VCaP (cell line): ENCODE results near the gene SACM1L.

Experiments
- H3K27ac ChIP-seq: fragments of 450-650 bp; 2 replicates; pipeline ENCODE4 v1.5.1; 2017
- CTCF ChIP-seq: fragments of 450-650 bp; conservative IDR thresholded peaks from 2 replicates; pipeline ENCODE4 v1.5.1; 2017; ENCODE audit warnings: mild to moderate bottlenecking, moderate library complexity

Gene SACM1L

DNA sequence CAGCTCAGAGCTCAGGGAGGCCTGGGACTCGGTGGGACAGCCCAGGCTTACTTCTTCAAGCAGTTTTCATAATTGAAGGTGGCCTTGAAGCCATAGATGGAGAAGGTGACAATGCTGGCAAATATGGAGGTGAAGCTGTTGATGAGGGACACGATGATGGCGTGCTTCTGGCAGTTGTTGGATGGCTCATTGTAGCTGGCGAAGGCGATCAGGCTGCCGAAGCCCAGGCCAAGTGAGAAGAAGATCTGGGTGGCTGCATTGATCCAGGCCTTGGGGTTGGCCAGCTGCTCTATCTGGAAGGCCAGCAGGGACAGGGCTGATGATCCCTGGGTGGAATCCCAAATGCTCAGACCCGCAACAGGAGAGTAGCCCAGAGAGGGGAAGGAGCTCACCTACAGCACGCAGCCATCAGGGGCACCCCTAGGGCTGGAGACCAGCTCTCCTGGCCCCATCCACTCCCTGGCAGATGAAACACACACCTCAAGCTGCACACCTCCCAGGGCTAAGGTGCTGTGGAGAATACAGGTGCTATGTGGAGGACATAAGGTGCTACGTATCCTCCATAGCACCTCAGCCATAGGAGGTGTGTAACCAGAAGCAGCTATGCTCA lies 82.1 kb downstream of the SACM1L start:
- H3K27ac ChIP-seq = no peak overlapping the region
- TF ChIP-seq CTCF = no peak

DNA sequence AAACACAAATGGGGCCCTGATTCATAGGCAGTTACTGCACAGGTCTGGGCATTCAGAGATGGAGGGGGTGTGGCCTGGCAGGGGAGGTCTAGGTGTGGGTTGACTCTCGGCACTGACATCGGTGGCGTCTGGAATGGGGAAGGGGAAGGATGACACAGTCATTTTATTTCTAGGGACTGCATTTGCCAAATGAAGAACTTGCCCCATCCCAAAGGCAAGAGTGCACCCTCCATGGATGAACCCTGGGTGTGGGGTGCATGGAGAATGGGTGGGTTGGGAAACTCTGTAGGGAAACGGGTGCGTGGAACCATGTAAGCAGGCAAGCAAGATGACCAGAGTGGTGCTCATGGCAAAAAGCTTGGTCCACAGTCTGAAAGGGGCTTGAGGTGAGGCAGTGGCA lies 82.6 kb downstream of the SACM1L start:
- H3K27ac ChIP-seq = no peak overlapping the region
- TF ChIP-seq CTCF = no peak

- TF ChIP-seq CTCF = no peak
- H3K27ac ChIP-seq = no peak overlapping the region; the same call in 1 of the 2 replicates
Measured at GRCh38 chr3:45772341-45773035, 83.3 kb downstream of the SACM1L start.

- no peak for TF ChIP-seq CTCF
- H3K27ac ChIP-seq = no peak overlapping the region; the same call in 1 of the 2 replicates
Measured at GRCh38 chr3:45773072-45773471, 83.9 kb downstream of the SACM1L start.

DNA sequence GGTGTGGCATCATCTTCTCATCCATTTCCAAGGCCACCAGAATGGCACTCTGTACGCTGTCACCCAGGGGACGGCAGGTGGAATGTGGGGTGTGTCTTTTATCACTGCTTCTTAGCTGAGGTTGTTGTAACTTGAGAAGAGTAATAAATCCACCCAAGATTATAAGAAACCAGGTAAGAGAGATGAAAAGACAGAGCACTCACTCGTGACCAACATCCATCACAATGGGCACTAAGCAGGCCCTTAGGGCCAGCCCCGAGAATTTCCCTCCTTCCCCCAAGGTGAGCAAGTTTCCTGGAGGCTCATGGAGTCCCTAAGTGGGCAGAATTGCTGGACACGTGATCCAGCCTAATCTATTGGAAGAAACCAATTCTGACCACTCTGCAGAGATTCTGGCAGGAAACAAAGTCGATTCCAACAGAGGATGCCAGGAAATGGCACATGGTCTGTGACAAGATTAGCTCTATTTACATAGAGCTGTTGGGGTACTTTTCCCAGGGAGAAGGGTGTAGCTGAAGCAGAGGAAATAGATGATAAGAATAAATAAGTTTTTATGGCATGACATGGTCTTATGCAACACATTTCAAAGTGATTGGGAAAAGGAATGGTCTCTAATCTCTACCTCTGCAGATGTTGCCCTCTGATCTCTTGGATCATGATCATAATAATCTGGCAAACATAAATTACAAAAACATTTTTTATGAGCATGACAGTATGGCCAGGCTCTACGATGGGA lies 84.7 kb downstream of the SACM1L start:
- TF ChIP-seq CTCF = no peak
- H3K27ac ChIP-seq = no peak overlapping the region

DNA sequence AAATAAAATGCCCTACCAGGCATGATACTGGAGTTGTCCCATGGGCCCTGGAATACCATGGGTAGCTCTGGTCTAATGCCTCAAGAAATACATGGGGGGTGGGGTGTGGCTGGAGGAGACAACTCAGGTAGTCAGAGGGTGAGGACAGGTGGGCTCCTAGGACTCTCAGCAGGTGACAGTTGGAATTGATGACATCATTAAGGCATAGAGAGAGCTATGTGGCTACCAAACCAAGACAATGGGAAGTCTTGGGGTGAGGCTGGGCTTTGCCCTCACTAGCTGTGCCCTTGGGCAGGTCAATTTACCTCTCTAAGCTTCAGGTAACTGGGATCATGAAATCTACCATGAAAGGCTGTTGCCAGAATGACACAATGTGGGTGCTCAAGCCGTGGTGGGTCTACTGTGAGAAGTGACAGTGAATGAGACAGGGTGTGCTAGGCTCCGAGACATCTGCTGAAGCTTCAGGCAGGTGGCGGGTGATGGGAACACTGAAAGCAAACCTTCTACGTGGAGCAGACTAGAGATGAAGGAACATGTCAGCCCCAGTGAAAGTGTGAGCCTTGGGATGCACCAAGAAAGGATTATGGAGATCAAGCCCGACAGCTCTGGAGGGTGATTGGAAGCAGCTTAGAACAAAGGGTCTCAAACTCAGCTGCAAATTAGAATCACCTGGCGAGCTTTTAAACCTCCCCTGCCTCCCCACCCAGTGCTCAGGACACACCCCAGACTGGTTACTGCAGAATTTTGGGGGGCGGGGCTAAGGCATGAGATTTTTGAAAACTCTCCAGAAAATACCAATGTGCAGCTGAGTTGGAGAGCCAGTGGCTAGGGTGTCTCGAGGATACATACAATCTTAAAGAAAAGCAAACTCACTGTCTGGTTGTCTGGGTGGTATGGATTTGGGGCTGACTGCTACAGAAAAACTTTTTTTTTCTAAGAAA lies 85.7 kb downstream of the SACM1L start:
- TF ChIP-seq CTCF = no peak
- H3K27ac ChIP-seq = no peak overlapping the region
